Fibroblast of skin of back (primary cell): ENCODE results near the gene PWWP3B. TPM values are rescaled to one million over a fixed set of nuclear protein-coding genes. Genes with fewer than 3 reads are reported as not detected.
A peak's percentile ranks its signal among the peaks of the same experiment; 100 is the strongest.
"Not testable (repeated sequence)": the region's sequence is repeated elsewhere in the genome, so short reads cannot be mapped to it uniquely, and the experiment has no call there.

Experiments used
- DNase-seq: peaks from one replicate; pipeline ENCODE4 v3.0.0-alpha.2; 2013
- polyA plus RNA-seq, 2 experiments: library from polyadenylated mRNA; unstranded; fragments of 120-200 nt; gene quantifications; one replicate each; pipeline ENCODE4 v1.2.1, GENCODE V29; 2013; ENCODE audit not compliant: insufficient read length in 2 of 2

Gene PWWP3B
- 0.47 TPM for polyA plus RNA-seq (2013, experiment 1 of 2; ENCODE audit: insufficient read length)
- polyA plus RNA-seq (2013, experiment 2 of 2; ENCODE audit: insufficient read length) = 1.3 TPM

DNA sequence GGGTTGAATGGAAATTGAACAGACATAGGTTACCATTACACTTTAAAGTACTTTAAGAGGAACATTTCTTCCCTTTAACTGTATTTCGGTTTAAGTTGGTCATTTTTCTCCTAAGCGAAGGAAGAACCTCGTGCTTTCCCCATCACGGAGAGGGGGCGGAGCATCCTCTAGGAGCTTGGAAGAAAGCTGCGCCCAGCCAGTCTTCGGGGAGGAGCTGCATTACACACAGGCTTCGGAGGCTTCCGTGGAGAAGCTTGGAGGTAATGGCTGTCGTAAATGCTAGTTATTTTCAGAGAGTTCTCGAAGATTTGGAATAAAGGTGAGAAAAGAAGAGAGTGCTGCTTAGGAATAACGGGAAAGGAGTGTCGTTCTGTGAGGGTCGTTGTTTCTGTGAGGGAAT lies at the start of gene PWWP3B:
PWWP3B (plus strand) TSS at position 199 of the 400 bp plus-strand sequence. CDS start 37,128 bp downstream, outside the sequence.
- DNase-seq = peak; percentile 44

DNA sequence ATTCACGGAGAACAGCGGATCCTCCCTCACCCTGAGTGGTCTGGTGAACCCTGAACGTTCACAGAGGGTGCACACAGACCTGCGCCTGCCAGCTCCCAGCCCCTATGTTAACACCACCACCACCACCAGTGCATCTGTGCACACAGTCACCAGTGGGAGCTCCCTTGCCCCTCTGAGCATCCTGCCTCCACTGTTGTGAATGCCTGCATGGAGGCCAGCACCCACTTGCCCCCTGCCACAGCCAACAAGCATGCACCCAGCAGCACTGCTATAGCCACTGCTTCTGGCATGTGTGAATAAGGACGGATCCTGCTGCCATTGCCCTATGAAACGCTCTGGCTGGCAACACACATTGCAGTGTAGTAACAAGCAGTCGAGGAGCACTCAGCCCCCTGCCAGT lies 29.1 kb upstream of the PWWP3B start:
- no peak for DNase-seq

GRCh38 chrX:106144755-106145639 lies 23.1 kb upstream of the PWWP3B start:
- no peak for DNase-seq

DNA sequence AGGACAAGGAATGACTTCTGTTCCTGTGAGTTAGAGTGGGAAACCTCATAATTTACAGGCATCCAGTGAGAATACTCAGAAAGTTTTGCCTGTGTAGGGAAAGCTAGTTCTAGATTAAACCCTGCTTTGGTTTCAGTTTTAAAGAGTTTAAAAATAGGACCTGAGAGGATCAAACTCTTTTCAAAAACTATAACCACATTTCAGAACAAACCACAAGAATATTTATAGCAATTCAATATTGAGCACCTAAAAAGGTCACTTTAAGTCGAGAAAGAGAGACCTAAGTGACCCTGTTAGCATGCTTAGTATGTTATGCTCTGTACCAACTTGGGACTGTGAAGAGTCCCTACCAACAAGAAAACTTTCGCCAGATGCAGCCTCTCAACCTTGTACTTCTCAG lies 17.4 kb upstream of the PWWP3B start:
- no peak for DNase-seq

DNA sequence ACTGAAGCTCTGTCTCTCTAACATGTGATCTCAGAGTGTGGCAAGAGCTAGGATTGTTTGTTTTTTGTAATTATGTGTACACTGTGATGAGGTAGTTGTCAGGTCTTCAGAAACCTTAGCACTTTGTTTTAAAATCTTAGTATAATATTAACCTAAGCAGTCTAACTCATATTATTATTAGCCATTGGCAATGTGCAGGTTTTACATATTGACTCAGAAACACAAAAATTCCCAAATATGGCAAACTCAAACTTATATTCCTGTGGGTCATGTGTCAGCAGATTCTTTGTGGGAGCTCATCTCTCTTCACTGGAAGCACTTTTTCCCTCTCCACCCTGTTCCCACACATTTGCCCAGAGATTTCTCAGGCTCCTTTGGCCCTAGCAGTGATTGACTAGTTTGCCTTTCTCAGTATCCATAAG lies 8.2 kb upstream of the PWWP3B start:
- DNase-seq = peak; percentile 0

DNA sequence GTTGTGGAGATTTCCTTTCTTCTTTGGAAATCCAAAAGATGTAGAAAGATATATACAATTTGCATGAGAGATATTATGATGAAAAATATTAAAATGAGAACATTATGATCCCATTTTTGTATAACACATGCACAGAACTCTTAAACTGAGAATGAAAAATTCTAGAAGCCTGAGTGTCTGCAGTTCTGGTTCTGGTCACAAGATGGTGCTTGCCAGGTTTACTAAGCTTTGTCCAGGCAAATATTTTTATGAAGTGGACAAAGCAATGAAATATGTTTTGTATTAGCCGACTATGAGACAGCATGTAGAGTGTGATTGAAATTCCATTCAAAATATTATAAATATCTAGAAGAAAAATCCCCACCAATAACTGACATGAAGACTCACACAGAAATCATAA lies 2.2 kb downstream of the PWWP3B start:
- DNase-seq = peak; percentile 18

GRCh38 chrX:106171293-106171820 lies 3.3 kb downstream of the PWWP3B start:
- DNase-seq = no peak

- peak; percentile 41 for DNase-seq
Measured at GRCh38 chrX:106177106-106177981, 9.2 kb downstream of the PWWP3B start.

DNA sequence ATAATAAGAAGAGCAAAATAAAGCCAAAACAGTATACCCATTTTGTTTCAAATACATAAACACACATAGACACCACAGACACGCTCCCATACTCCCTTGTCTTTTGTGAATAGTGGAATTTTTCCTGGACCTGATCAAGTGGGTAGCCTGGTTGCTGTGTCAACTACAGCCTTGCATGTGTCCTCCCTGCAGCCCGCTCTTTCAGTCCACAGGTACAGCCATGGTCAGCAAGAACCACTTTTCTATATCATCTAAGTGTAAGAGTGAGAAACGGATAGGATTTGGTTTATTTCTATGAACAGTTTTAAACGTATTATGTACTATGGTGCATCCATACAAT lies 9.8 kb downstream of the PWWP3B start:
- DNase-seq = no peak

GRCh38 chrX:106178826-106179225 lies 10.7 kb downstream of the PWWP3B start:
- no peak for DNase-seq

DNA sequence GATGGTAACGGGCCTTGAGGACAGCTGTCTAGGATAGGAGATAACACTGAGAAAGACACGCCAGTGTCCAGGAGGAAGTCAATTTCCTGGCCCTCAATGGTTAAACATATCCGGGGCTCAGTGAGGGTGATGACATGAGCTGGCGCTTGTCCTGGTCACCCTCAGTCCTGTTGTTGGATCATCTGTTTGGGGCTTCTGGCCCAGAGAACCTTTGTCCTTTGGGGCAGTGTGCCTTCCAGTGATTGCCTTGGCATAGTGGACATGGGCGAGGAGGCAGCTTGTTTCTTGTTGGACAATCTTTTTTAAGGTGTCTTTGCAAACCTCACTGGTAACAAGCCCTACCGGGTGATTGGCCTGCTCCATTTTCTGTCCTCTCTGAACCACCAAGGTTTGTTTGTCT lies 15.6 kb downstream of the PWWP3B start:
- not testable (repeated sequence) for DNase-seq

DNA sequence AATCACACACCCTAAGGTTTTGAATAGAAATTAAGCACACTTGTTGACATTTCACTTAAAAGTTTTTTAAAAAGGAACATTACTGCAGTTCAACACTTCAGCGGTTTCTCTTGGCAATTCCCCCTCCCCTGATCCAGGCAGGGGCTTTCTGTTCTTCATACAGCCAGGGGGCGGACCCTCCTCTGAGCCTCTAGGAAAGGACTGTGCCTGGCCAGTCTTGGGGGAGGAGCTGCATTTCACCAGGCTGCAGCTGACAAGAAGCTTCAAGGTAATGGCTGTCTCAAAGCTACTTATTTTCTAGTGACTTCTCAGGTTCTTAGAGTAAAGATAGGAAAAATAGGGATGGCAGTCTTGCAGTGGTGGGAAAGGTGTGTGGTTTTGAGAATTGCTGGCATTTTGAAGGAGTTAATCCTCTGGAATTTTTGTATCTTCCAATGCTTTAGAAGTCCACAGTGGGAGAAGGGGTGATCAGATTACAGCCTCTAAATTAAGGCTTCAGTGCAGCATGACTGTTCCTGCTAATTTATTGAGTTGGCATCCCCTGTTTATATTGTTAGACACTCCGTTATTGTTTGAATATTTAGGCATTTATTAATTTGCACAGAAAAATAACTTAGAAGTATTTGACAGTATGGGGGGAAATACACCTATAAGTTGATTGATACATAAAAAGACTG lies 33.5 kb downstream of the PWWP3B start:
- DNase-seq = no peak

DNA sequence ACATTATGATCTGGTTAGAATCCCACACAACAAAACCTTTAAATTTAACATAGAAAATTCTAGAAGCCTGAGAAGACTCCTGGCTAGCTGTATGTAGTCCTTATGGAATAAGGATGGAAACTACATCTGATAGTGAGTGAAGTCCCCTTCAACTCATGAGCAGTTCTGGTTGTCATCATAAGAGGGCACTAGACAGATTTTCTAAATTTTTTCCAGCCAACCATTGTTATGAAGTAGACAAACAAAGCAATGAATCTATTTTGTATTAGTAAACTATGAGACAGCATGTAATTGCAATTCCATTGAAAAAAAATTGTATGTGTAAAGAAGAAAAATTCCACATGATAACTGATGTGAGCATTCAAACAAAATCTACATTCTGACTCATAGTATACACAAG lies 35.2 kb downstream of the PWWP3B start:
- DNase-seq = no peak

- DNase-seq = no peak
Measured at GRCh38 chrX:106208154-106208553, 40.0 kb downstream of the PWWP3B start.
